Anterior cingulate cortex (tissue), 58 donors: ENCODE data around the gene PCYT1B.

Experiments
- DNase-seq, 58 donors: peaks; one replicate each; lab custom pipeline; 2025; lab: John Stamatoyannopoulos, UW

The PCYT1B gene

DNA sequence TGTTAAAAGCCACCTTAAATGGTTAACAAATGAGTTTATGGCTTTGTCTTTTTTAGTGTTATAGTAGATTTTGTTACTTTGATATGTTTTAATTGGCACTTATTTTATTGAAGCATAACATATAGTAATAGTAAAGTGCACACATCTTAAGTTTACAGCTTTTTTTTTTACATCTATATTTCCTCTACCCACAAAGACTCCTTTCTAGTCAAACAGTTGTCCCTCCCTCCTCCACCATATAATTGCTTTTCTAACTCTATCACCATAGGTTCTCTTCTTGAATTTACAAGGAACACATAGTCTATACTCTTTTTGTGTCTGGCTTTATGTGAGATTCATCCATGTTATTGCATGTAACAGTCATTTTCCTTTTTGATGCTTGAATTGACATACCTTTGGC is 110.6 kb downstream of the PCYT1B start:
- no peak for DNase-seq

DNA sequence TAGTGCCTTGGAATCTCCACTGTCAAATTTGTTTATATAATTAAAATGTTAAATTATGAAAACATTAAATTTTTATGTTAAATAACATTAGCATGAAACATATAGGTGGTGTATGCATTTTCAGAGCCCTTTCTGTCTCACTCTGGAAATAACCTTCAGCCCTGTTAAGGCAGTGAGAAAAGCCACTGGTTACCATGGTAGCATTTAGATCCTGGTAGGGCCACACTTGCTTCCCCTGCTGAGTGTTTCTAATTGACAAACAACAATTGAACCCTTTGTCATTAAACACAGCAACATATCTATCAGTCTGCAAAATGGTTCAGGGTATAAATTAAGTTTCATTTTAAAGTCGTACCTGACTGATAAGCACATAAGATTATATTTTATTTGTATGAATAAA is 118.5 kb downstream of the PCYT1B start:
- no peak for DNase-seq

DNA sequence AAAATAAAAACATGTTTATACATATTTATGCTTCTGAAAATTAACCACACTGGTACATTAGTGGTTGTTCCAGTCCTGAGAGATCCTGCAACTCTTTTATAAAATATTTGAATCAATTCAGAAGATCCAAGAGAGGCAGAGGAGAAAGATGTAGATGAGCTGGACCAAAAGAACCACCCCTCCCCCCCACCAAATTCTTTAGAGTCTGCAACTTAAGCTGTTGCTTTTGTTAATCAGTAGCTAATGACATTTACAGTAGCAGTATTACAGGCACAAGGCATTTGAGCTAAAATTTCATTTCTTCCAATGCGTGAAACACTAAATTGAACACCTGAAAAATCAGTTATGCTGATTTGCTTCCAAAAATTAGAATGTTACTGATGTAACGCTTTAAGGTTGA is 120.5 kb downstream of the PCYT1B start:
- DNase-seq, result no peak

DNA sequence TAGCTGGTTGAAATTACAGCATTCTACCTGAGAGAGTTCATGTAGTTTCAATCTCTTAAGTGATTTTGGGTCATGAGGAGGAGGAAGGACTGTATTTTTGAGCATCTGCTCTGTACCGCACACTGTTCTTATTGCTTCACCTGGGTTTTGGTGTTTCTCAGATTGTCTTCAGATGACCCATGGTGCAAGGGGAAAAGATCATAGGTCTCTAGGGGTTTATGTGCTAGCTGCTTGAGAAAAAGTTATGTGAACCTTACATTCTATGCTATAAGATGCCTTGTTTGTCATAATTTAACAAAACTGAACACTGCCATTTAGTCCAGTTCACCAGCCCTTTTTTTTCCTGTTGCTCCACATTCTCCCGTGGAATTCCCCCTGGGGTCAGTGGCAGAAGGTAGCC is 121.7 kb downstream of the PCYT1B start:
- DNase-seq, result no peak

DNA sequence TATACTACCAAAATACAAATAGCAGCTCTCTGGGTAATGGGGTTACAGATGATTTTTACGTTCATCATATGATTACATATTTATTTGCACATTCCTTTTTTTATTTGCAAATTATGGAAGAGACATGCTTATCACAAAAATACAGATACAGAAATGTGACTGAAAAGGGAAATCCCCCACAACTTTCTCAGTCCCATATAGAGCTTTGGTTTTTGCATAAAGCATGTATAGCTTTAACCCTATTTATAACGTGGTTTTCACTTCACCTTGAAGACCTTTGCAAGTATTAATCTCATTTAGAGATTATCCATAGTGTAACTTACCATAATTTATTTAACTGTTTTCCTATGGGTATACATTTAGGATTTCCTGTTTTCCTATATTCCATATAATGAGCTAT is 126.7 kb downstream of the PCYT1B start:
- no peak for DNase-seq

DNA sequence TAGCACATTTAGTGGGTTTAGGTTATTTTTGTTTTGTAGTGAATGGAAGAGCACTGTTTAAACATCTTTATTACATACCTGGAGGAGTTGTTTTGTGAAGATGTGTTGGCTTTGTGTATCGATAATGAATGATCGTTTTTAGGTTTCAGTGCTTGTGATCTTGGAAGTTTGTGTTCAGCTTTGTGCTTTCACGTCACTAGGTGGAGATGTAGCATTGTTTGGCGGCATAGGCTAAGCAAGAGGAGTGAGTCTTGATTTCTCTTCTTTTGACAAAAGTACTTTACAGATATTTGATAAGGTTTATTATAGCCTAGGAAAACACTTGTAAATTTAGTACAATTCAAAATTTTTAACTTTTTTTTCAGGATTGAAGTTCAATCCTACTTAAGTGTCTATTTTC is 131.7 kb downstream of the PCYT1B start:
- peak in 10 of 58 donors; percentile 0 to 37 (median 0) for DNase-seq

DNA sequence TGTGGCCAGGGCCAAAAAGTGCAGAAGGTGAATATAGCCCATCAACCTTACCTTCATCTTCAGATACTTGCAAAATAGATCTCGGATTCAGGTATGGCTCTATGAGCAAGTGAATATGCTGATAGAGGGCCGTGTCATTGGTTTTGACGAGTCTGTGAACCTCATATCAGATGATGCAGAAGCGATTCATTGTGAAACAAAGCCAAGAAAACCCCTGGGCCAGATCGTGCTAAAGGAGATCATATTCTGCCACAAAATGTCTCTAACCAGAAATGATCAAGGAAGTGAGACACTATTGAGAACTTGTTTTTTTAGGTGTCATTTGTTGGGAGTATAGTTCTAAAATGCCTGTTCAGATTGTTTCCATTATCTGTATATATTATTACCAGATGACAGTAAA is 133.7 kb downstream of the PCYT1B start:
- DNase-seq, result no peak

DNA sequence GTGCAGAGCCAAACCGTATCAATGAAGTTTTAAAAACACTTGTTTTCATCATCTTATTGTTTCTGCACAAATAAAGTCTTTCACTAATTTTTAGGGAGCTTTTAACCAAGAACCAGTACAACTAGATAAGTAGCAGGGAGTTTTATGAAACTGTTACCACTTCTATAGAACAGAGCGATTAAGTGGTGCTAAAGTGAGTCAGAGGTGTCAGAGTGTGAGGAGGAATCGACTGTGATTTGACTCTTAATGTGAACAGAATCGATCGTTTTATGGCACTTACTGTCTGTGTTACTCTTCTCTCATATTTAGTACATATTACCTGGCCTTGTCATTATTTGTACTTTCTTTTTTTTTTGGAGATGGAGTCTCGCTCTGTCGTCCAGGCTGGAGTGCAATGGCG is 138.8 kb downstream of the PCYT1B start:
- no peak for DNase-seq
